PC-9 (cell line): ENCODE results near the gene ATAD3C. TPM values are rescaled to one million over a fixed set of nuclear protein-coding genes. Genes with fewer than 3 reads are reported as not detected.

Experiments
- BruUV-seq: library from RNA; stranded (reverse); fragments of 400-500 nt; replicated peaks from 2 replicates; lab custom pipeline; 2021; lab: Mats Ljungman, UMichigan
- CTCF ChIA-PET: fragments of 300-600 bp; sonication (Branson Sonifier 250); formaldehyde crosslinking; loops from one replicate; lab custom pipeline; 2022; ENCODE audit warnings: antibody characterized with exemption; lab: Charles Lee
- POLR2A ChIA-PET: fragments of 300-600 bp; sonication (Branson Sonifier 250); formaldehyde crosslinking; loops from one replicate; lab custom pipeline; 2022; ENCODE audit warnings: antibody characterized with exemption; ENCODE audit not compliant: unreplicated experiment; lab: Charles Lee
- DNase-seq, 2 experiments: peaks; one replicate each; pipeline versions ENCODE4 v3.0.0 to v3.0.0-alpha.2; 2015 to 2022; ENCODE audit warnings: mixed read lengths in 1 of 2
- H2AFZ ChIP-seq: fragments of 200-600 bp; sonication (generic); 2 replicates; pipeline ENCODE4 v1.8.1; 2017; ENCODE audit warnings: antibody characterized with exemption
- H3F3A ChIP-seq: fragments of 200-600 bp; sonication (generic); 2 replicates; pipeline ENCODE4 v1.8.1; 2017; ENCODE audit warnings: antibody characterized with exemption, mild to moderate bottlenecking, low read depth; ENCODE audit not compliant: insufficient read depth
- H3K27ac ChIP-seq: fragments of 200-600 bp; sonication (generic); 2 replicates; pipeline ENCODE4 v1.6.1; 2016; ENCODE audit warnings: mixed run types
- H3K27me3 ChIP-seq: fragments of 200-600 bp; sonication (generic); 2 replicates; pipeline ENCODE4 v1.6.1; 2016; ENCODE audit warnings: low read depth, mixed run types; ENCODE audit not compliant: insufficient read depth
- H3K36me3 ChIP-seq: fragments of 200-600 bp; sonication (generic); 2 replicates; pipeline ENCODE4 v1.6.1; 2016; ENCODE audit warnings: low read depth, mixed run types
- H3K4me1 ChIP-seq: fragments of 200-600 bp; sonication (generic); replicated peaks from 2 replicates; pipeline ENCODE4 v1.6.1; 2016; ENCODE audit warnings: mixed run types; ENCODE audit not compliant: insufficient read depth
- H3K4me2 ChIP-seq: fragments of 200-600 bp; sonication (generic); 2 replicates; pipeline ENCODE4 v1.6.1; 2017; ENCODE audit warnings: mixed run types
- H3K4me3 ChIP-seq: fragments of 200-600 bp; sonication (generic); 2 replicates; pipeline ENCODE4 v1.6.1; 2016; ENCODE audit warnings: mixed run types
- H3K79me2 ChIP-seq: fragments of 200-600 bp; sonication (generic); 2 replicates; pipeline ENCODE4 v1.6.1; 2017; ENCODE audit warnings: low read depth, mixed run types
- H3K9me2 ChIP-seq: fragments of 200-600 bp; sonication (generic); 2 replicates; pipeline ENCODE4 v1.8.1; 2017; ENCODE audit warnings: mild to moderate bottlenecking; ENCODE audit not compliant: insufficient read depth
- H3K9me3 ChIP-seq: fragments of 200-600 bp; sonication (generic); 2 replicates; pipeline ENCODE4 v1.8.1; 2016; ENCODE audit warnings: low read depth; ENCODE audit not compliant: insufficient read depth
- H4K20me1 ChIP-seq: fragments of 200-600 bp; sonication (generic); 2 replicates; pipeline ENCODE4 v1.8.1; 2017; ENCODE audit not compliant: insufficient read depth
- CTCF ChIP-seq: fragments of 200-600 bp; sonication (generic); conservative IDR thresholded peaks from 2 replicates; pipeline ENCODE4 v1.6.1; 2017; ENCODE audit warnings: mixed run types, antibody characterized with exemption, mild to moderate bottlenecking, moderate library complexity
- EZH2 ChIP-seq: fragments of 200-600 bp; sonication (generic); IDR thresholded peaks from 2 replicates; pipeline ENCODE4 v1.8.0; 2017; ENCODE audit warnings: antibody characterized with exemption, low read depth
- intact Hi-C: fragments of 100-400 bp; cut with micrococcal nuclease; formaldehyde crosslinking; loops from one replicate; pipeline ENCODE4 v1.10.0; 2022; ENCODE audit not compliant: unreplicated experiment
- total RNA-seq: library from RNA; stranded (reverse); gene quantifications from 2 replicates; pipeline ENCODE4 v1.2.3, GENCODE V29; 2021

The ATAD3C gene
- total RNA-seq, 1 experiment from 2014 or later, result 4.0 TPM

GRCh38 chr1:1432951-1433803, 16.3 kb upstream of the ATAD3C start:
- Histone ChIP-seq H3K4me2 (peak overlapping the region; percentile 85), H3K36me3 (no peaks in the 10 kb centered on the region), H3K79me2 (peaks cover 5% of the 10 kb centered on the region; the same call in 1 of the 2 replicates), H3K4me3 (peak overlapping the region; percentile 45; the same call in 1 of the 2 replicates), H3K9me2 (no peaks in the 10 kb centered on the region), H3K27me3 (no peaks in the 10 kb centered on the region), H4K20me1 (no peaks in the 10 kb centered on the region), H3F3A (peaks cover 33% of the 10 kb centered on the region; the same call in 1 of the 2 replicates), H3K27ac (peak overlapping the region; percentile 86), H2AFZ (peak overlapping the region; percentile 79), H3K4me1 (peaks cover 64% of the 10 kb centered on the region), H3K9me3 (no peaks in the 10 kb centered on the region)
- ChIA-PET POLR2A (interaction anchor here (0.5 to 0.7 kb wide), 3 partner anchors 73 to 1554 kb away, joined by 3 to 7 read pairs (median 3); no protein-coding TSS in a partner anchor), CTCF (no interaction called here)
- no TSS peak for BruUV-seq
- intact Hi-C loops, result loop anchor here (1.0 to 10.0 kb wide), 4 partner anchors 11 to 88 kb away; partner anchors contain the start of genes DVL1 and MRPL20
- peak; percentile 82 to 95 for DNase-seq
- no peak; the same call in 1 of the 2 replicates for TF ChIP-seq CTCF
- TF ChIP-seq EZH2, result no peak

- no peak for TF ChIP-seq CTCF
- TF ChIP-seq EZH2, result no peak
- H3F3A ChIP-seq, result peaks cover 33% of the 10 kb centered on the region; the same call in 1 of the 2 replicates
- H3K79me2 ChIP-seq, result peaks cover 5% of the 10 kb centered on the region; the same call in 1 of the 2 replicates
- H3K36me3 ChIP-seq, result no peaks in the 10 kb centered on the region
- H3K27ac ChIP-seq, result peak overlapping the region; percentile 86
- no peaks in the 10 kb centered on the region for H3K9me2 ChIP-seq
- peak overlapping the region; percentile 45; the same call in 1 of the 2 replicates for H3K4me3 ChIP-seq
- POLR2A ChIA-PET, result interaction anchor here (0.5 to 0.7 kb wide), 3 partner anchors 72 to 1554 kb away, joined by 3 to 7 read pairs (median 3); no protein-coding TSS in a partner anchor
- no peaks in the 10 kb centered on the region for H4K20me1 ChIP-seq
- peak overlapping the region; percentile 85 for H3K4me2 ChIP-seq
- DNase-seq, result peak; percentile 61 to 68
- intact Hi-C loops, result loop anchor here (2.0 to 10.0 kb wide), 3 partner anchors 27 to 89 kb away; partner anchors contain the start of genes DVL1 and MRPL20
- CTCF ChIA-PET, result no interaction called here
- no peaks in the 10 kb centered on the region for H3K27me3 ChIP-seq
- H2AFZ ChIP-seq, result peak overlapping the region; percentile 79
- peaks cover 64% of the 10 kb centered on the region for H3K4me1 ChIP-seq
- BruUV-seq, result no TSS peak
- H3K9me3 ChIP-seq, result no peaks in the 10 kb centered on the region
Measured at GRCh38 chr1:1433804-1434130, 15.7 kb upstream of the ATAD3C start.

DNA sequence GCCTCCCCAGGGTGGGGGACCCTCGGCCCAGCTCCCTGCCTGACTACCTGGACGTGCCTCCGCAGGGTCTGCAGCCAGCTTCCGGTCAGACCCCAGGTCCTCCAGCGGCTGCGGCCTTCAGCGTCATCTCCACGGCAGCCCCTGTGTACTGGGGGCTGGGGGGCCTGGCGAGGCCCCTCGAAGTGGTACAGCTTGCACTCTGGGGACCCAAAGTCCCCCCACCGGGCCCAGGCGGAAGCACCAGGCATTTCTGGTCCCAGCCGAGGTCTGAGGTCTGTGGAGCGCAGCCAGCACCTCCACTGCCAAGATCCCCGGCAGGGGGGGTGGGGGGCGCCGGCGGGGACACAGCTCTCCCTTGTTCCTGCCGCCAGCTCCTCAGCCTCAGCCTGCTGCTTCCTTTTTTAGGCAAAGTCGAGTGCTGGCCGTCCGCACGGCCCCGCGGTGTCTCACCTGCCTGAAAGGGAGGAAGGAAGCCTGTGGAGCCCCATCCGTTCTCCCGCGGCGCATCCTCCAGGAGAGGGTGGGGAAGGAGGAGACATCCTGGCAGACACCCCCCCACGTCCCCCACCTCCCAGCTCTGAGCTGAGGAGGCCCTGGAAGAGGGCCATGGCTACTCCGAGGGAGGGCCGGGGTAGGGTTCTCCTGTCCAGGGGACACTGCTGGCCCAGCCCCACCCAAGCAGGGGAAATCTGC, 15.2 kb upstream of the ATAD3C start:
- no TSS peak for BruUV-seq
- peak overlapping the region; percentile 86 for H3K27ac ChIP-seq
- peaks cover 33% of the 10 kb centered on the region; the same call in 1 of the 2 replicates for H3F3A ChIP-seq
- H4K20me1 ChIP-seq, result no peaks in the 10 kb centered on the region
- no peaks in the 10 kb centered on the region for H3K9me3 ChIP-seq
- peak overlapping the region; percentile 85 for H3K4me2 ChIP-seq
- peaks cover 5% of the 10 kb centered on the region; the same call in 1 of the 2 replicates for H3K79me2 ChIP-seq
- TF ChIP-seq CTCF (no peak), EZH2 (no peak)
- intact Hi-C loops, result loop anchor here (10.0 kb wide), 1 partner anchor 89 kb away; the partner anchor contains the start of gene DVL1
- no peak overlapping the region for H2AFZ ChIP-seq
- H3K4me3 ChIP-seq, result no peak overlapping the region
- ChIA-PET CTCF (interaction anchor here (0.5 kb wide), 1 partner anchor 14 kb away, joined by 5 read pairs; no protein-coding TSS in a partner anchor), POLR2A (interaction anchor here (0.7 kb wide), 1 partner anchor 83 kb away, joined by 7 read pairs; no protein-coding TSS in a partner anchor)
- DNase-seq, result peak in 1 of 2 experiments; percentile 24
- H3K36me3 ChIP-seq, result no peaks in the 10 kb centered on the region
- no peaks in the 10 kb centered on the region for H3K27me3 ChIP-seq
- H3K4me1 ChIP-seq, result peaks cover 64% of the 10 kb centered on the region
- H3K9me2 ChIP-seq, result no peaks in the 10 kb centered on the region
